Testis (tissue), 3 donors: ENCODE data around the gene PSAP. TPM values are rescaled to one million over a fixed set of nuclear protein-coding genes. Genes with fewer than 3 reads are reported as not detected.

ENCODE experiments used
- DNase-seq: peaks from one replicate; pipeline ENCODE4 v3.0.0-alpha.2; 2019
- H3K27ac ChIP-seq, 2 donors: fragments of 200-600 bp; sonication (generic); one replicate each; pipeline ENCODE4 v1.5.1; 2019
- H3K27me3 ChIP-seq: fragments of 200-600 bp; sonication (generic); one replicate; pipeline ENCODE4 v1.5.1; 2019
- H3K36me3 ChIP-seq: fragments of 200-600 bp; sonication (generic); one replicate; pipeline ENCODE4 v1.5.1; 2017; ENCODE audit warnings: low read depth; ENCODE audit errors: missing control alignments
- H3K4me1 ChIP-seq: fragments of 200-600 bp; sonication (generic); one replicate; pipeline ENCODE4 v1.5.1; 2019
- H3K4me3 ChIP-seq, 2 donors: fragments of 200-600 bp; sonication (generic); one replicate each; pipeline ENCODE4 v1.5.1; 2017 to 2019
- H3K9me3 ChIP-seq: fragments of 200-600 bp; sonication (generic); one replicate; pipeline ENCODE4 v1.5.1; 2017
- POLR2A ChIP-seq: fragments of 450-650 bp; IDR thresholded peaks from one replicate; pipeline ENCODE4 v1.6.1; 2017; ENCODE audit warnings: antibody characterized with exemption, mild to moderate bottlenecking, moderate library complexity
- WGBS, 2 donors: methylation state at CpG; one replicate each; pipeline ENCODE4 v1.1.5; 2018; 5-methylcytosine and 5-hydroxymethylcytosine counted together
- intact Hi-C: fragments of 100-400 bp; cut with DNase I; formaldehyde crosslinking; loops from one replicate; pipeline ENCODE4 v1.15.1; 2023; ENCODE audit warnings: low total_unique reads
- polyA plus RNA-seq: library from polyadenylated mRNA; stranded (reverse); fragments of 350-450 nt; fragmentation: Illumina TruSeq; extraction: RNeasy Lipid Tissue Mini Kit (QIAGEN cat#74804); gene quantifications from one replicate; pipeline ENCODE4 v1.2.3, GENCODE V29; 2014; ENCODE audit warnings: low read depth, low replicate concordance; ENCODE audit not compliant: insufficient read depth
- total RNA-seq, 2 donors: library from RNA; depleted of rRNA; stranded (reverse); fragments of >200 nt; gene quantifications; one replicate each; pipeline ENCODE4 v1.2.3, GENCODE V29; 2016
- TF ChIP-seq, protein P1 (sequence below), 3 experiments: fragments of 450-650 bp in 2 of 3; fragments of 200-600 bp in 1 of 3; sonication (generic) in 1 of 3; IDR thresholded peaks; one replicate each; pipeline ENCODE4 v1.5.1; 2016 to 2019; ENCODE audit warnings: antibody characterized with exemption in 3 of 3, mild to moderate bottlenecking in 2 of 3, moderate library complexity in 1 of 3

The PSAP gene
- total and polyA plus RNA-seq, 3 donors from 2014 or later: 1,011 to 1,399 (median 1,346) TPM

DNA sequence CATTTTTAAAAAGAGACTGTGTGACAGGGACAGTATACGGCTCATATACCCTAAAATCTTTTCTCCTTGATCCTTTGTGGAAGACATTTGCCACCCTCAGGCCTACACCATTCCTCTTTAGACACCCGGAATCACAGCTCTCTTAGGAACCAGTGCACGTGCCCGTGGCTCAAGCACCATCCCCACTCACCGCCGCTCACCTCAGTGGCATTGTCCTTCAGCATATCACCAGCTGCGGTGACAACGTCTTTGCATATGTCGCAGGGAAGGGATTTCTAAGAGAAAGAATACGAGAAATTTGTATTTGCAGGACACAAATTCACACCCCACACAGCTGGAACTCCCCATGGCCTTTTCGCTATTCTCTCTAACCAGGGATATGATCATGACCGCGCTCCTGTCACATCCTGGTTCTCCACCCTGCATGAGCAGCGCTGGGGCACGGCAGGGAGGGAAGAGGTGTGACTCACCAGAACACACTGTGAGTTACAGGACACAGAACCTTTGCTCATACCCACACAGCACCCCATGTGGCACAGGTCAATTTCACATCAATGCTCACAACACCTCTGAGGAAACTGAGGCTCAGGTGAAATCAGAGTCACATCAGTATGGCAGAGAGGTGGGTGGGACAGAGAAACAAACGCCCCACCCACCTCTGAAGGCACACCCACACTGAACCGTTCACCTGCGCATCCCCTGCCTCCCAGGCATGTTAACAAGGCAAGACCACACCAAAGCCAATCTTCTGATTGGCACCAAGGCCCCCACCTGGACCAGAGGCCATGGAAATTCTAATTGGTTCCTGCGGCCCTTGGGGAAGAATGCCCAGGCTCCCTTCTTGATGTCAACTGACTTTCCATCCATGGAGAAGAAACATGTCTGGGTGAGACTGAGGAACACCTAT is 19.2 kb downstream of the PSAP start:
- DNase-seq: no peak
- peaks cover 17% of the 10 kb centered on the region for H3K4me1 ChIP-seq
- H3K9me3 ChIP-seq: no peaks in the 10 kb centered on the region
- no peaks in the 10 kb centered on the region for H3K36me3 ChIP-seq
- no peak for TF ChIP-seq POLR2A
- TF ChIP-seq, protein P1, sequence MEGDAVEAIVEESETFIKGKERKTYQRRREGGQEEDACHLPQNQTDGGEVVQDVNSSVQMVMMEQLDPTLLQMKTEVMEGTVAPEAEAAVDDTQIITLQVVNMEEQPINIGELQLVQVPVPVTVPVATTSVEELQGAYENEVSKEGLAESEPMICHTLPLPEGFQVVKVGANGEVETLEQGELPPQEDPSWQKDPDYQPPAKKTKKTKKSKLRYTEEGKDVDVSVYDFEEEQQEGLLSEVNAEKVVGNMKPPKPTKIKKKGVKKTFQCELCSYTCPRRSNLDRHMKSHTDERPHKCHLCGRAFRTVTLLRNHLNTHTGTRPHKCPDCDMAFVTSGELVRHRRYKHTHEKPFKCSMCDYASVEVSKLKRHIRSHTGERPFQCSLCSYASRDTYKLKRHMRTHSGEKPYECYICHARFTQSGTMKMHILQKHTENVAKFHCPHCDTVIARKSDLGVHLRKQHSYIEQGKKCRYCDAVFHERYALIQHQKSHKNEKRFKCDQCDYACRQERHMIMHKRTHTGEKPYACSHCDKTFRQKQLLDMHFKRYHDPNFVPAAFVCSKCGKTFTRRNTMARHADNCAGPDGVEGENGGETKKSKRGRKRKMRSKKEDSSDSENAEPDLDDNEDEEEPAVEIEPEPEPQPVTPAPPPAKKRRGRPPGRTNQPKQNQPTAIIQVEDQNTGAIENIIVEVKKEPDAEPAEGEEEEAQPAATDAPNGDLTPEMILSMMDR (IDR thresholded peaks at IDR 0.05): no peak
- intact Hi-C loops: no loop called here
- no peak overlapping the region for H3K27ac ChIP-seq
- WGBS, 2 donors: 87 to 91% methylated on average over 17 to 19 of the region's 19 CpGs
- H3K27me3 ChIP-seq: no peaks in the 10 kb centered on the region
- H3K4me3 ChIP-seq: no peak overlapping the region

DNA sequence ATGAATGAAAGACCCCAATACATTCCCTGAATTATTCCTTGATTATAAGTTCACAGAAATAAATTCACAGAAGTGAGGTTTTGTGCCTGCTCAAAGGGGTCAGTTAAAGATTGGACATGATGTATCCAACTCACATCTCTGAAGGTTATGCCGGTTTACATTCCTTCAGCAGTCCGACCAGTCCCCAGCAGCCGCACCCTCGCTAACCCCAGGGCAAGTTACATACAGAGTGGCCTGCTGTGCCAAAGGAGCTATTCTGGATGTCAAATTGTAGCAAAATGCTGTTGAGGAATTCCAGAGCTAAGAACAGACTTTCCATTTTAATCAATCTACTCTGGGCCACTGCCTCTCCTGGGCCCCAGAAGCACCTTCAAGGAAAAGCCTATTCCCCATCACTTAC is 20.3 kb downstream of the PSAP start:
- intact Hi-C loops: no loop called here
- Histone ChIP-seq H3K27me3 (no peaks in the 10 kb centered on the region), H3K27ac (no peak overlapping the region), H3K4me1 (peaks cover 6% of the 10 kb centered on the region), H3K9me3 (no peaks in the 10 kb centered on the region), H3K4me3 (no peak overlapping the region), H3K36me3 (no peaks in the 10 kb centered on the region)
- 63 to 66% methylated on average over 4 of the region's 4 CpGs for WGBS, 2 donors
- no peak for TF ChIP-seq POLR2A
- TF ChIP-seq, protein P1 (IDR thresholded peaks at IDR 0.05): no peak
- DNase-seq: no peak

DNA sequence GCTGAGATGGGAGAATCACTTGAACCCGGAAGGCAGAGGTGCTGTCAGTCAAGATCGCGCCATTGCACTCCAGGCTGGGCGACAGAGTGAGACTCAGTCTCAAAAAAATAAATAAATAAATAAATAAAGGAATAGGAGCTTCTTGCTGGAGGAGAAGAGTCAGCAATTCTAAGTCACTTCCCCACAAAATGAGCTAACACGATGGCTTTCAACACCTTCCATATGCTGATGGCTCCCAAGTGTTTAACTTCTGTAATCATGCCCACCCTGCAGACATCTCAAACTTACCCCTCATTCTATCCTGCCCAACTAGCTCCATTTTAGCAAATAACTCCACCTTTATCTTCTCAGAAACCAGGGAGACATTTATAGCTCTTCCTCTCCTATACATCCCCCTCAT is 21.2 kb downstream of the PSAP start:
- no peaks in the 10 kb centered on the region for H3K27me3 ChIP-seq
- no peaks in the 10 kb centered on the region for H3K9me3 ChIP-seq
- intact Hi-C loops: no loop called here
- 97% methylated on average over 5 of the region's 5 CpGs for WGBS, 2 donors
- H3K27ac ChIP-seq: no peak overlapping the region
- H3K4me3 ChIP-seq: no peak overlapping the region
- DNase-seq: no peak
- no peaks in the 10 kb centered on the region for H3K36me3 ChIP-seq
- no peak for TF ChIP-seq POLR2A
- TF ChIP-seq, protein P1 (IDR thresholded peaks at IDR 0.05): no peak
- no peaks in the 10 kb centered on the region for H3K4me1 ChIP-seq

DNA sequence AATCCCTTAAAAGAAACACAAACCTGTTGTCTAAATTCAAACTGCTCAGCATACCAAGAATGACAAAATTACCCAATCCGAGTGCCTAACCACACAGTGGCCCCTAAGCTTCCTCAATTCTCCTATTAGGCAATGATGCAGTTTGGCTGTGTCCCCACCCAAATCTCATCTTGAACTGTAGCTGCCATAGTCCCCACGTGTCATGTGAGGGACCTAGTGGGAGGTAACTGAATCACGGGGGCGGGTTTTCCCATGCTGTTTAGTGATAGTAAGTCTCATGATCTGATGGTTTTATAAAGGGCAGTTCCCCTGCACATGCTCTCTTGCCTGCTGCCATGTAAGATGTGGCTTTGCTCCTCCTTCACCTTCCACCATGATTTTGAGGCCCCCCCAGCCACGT is 21.9 kb downstream of the PSAP start:
- TF ChIP-seq POLR2A: no peak
- TF ChIP-seq, protein P1 (IDR thresholded peaks at IDR 0.05): no peak
- no peak overlapping the region for H3K27ac ChIP-seq
- DNase-seq: no peak
- H3K27me3 ChIP-seq: no peaks in the 10 kb centered on the region
- WGBS, 2 donors: 69 to 80% methylated on average over 4 to 5 of the region's 5 CpGs
- H3K9me3 ChIP-seq: no peaks in the 10 kb centered on the region
- no peaks in the 10 kb centered on the region for H3K36me3 ChIP-seq
- intact Hi-C loops: no loop called here
- no peak overlapping the region for H3K4me3 ChIP-seq
- H3K4me1 ChIP-seq: no peaks in the 10 kb centered on the region

DNA sequence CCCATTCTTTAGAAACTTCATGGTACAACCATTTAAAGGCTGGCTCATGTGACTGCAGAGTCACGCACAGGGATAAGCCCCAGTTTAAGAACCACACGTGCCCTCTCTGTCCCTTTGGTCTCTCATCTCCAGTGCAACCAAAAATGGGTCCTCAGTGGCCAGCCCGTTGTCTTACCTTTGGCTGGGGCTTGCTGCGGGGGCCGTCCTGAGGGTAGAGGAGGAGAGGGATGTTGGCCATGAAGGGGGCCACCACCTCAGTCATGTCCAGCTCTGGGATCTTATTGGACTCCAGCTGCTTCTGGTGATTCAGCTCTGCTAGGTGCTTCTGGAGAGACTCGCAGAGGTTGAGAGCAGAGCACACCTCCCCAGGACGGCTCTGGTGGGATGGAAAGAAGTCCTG is 22.3 kb downstream of the PSAP start:
- H3K36me3 ChIP-seq: no peaks in the 10 kb centered on the region

More for the DNA sequence above, 22.3 kb downstream of the PSAP start:
- no peaks in the 10 kb centered on the region for H3K27me3 ChIP-seq
- WGBS, 2 donors: 95 to 96% methylated on average over 5 to 7 of the region's 7 CpGs
- no peaks in the 10 kb centered on the region for H3K9me3 ChIP-seq
- H3K27ac ChIP-seq: no peak overlapping the region
- intact Hi-C loops: no loop called here
- TF ChIP-seq, protein P1 (IDR thresholded peaks at IDR 0.05): no peak
- TF ChIP-seq POLR2A: no peak
- H3K4me3 ChIP-seq: no peak overlapping the region
- no peak for DNase-seq
- H3K4me1 ChIP-seq: no peaks in the 10 kb centered on the region
